H1 (cell line): Measurements from ENCODE around the gene CHAD. TPM values are rescaled to one million over a fixed set of nuclear protein-coding genes. Genes with fewer than 3 reads are reported as not detected.

Source experiments
- CTCF ChIA-PET: fragments of 300-600 bp; sonication (Branson Sonifier 250); formaldehyde crosslinking; loops from one replicate; lab custom pipeline; 2021; ENCODE audit not compliant: partially characterized antibody; lab: Charles Lee
- POLR2A ChIA-PET: fragments of 300-600 bp; sonication (Branson Sonifier 250); formaldehyde crosslinking; loops from one replicate; lab custom pipeline; 2021; ENCODE audit warnings: inconsistent platforms; ENCODE audit not compliant: partially characterized antibody; lab: Charles Lee
- DNase-seq, 2 experiments: peaks; one replicate each; pipeline versions ENCODE4 v3.0.0 to v3.0.0-alpha.2; 2010 to 2022; ENCODE audit warnings: low spot score in 2 of 2, low read depth in 1 of 2, mixed read lengths in 1 of 2
- FAIRE-seq: peaks from 2 replicates; lab custom pipeline; 2011; peaks lifted over from hg19 to GRCh38; lab: Jason Lieb, UNC
- H2AFZ ChIP-seq: 2 replicates; pipeline ENCODE4 v1.8.1; 2012; ENCODE audit warnings: low read length, inconsistent platforms
- H2AK5ac ChIP-seq: 2 replicates; pipeline ENCODE4 v1.6.1; 2013; ENCODE audit warnings: low read depth, low read length
- H2BK120ac ChIP-seq: replicated peaks from 2 replicates; pipeline ENCODE3; 2013; ENCODE audit warnings: low read depth, low read length, inconsistent platforms
- H2BK12ac ChIP-seq: 2 replicates; pipeline ENCODE4 v1.6.1; 2013; ENCODE audit warnings: low read depth, low read length
- H2BK15ac ChIP-seq: 2 replicates; pipeline ENCODE4 v1.6.1; 2013; ENCODE audit warnings: low read length
- H2BK20ac ChIP-seq: 2 replicates; pipeline ENCODE4 v1.6.1; 2013; ENCODE audit warnings: low read length
- H2BK5ac ChIP-seq: 2 replicates; pipeline ENCODE4 v1.6.1; 2013; ENCODE audit warnings: low read depth, low read length
- H3K14ac ChIP-seq: 2 replicates; pipeline ENCODE4 v1.6.1; 2013; ENCODE audit warnings: inconsistent platforms; ENCODE audit not compliant: insufficient read length
- H3K18ac ChIP-seq: 2 replicates; pipeline ENCODE4 v1.6.1; 2013; ENCODE audit warnings: low read length; ENCODE audit errors: extremely low read depth
- H3K23ac ChIP-seq: 2 replicates; pipeline ENCODE4 v1.6.1; 2013; ENCODE audit warnings: inconsistent platforms; ENCODE audit not compliant: insufficient read length
- H3K23me2 ChIP-seq: 2 replicates; pipeline ENCODE4 v1.6.1; 2013; ENCODE audit warnings: low read depth, low read length
- H3K27ac ChIP-seq: 2 replicates; pipeline ENCODE4 v1.6.1; 2011; ENCODE audit warnings: low read depth, low read length, inconsistent platforms
- H3K27me3 ChIP-seq, 4 experiments: replicated peaks in 1 of 4; 1 replicate in 1 of 4; 2 replicates in 3 of 4; pipeline versions ENCODE4 v1.6.1 to v1.8.1; 2011 to 2013; ENCODE audit warnings: low read length in 3 of 4, mild to moderate bottlenecking in 3 of 4, inconsistent platforms in 2 of 4, mixed read lengths in 2 of 4, moderate library complexity in 1 of 4; ENCODE audit not compliant: control insufficient read depth in 3 of 4, insufficient read depth in 3 of 4; ENCODE audit errors: extremely low read depth in 1 of 4
- H3K36me3 ChIP-seq, 4 experiments: 2 replicates each; pipeline versions ENCODE4 v1.6.1 to v1.8.1; 2011 to 2013; ENCODE audit warnings: mild to moderate bottlenecking in 4 of 4, low read length in 3 of 4, moderate library complexity in 2 of 4, control low read depth in 1 of 4, inconsistent platforms in 1 of 4; ENCODE audit not compliant: insufficient read depth in 4 of 4, control insufficient read depth in 2 of 4
- H3K4ac ChIP-seq: replicated peaks from 2 replicates; pipeline ENCODE3; 2013; ENCODE audit warnings: low read length, low read depth, mixed read lengths, inconsistent platforms; ENCODE audit not compliant: insufficient read length
- H3K4me1 ChIP-seq, 4 experiments: replicated peaks in 1 of 4; 1 replicate in 1 of 4; 2 replicates in 3 of 4; pipeline versions ENCODE4 v1.6.1 to v1.8.1; 2011 to 2013; ENCODE audit warnings: low read length in 3 of 4, inconsistent platforms in 2 of 4, mixed read lengths in 1 of 4; ENCODE audit not compliant: insufficient read depth in 4 of 4, control insufficient read depth in 3 of 4
- H3K4me2 ChIP-seq, 2 experiments: 2 replicates each; pipeline versions ENCODE4 v1.6.1 to v1.8.1; 2011 to 2013; ENCODE audit warnings: low read depth in 2 of 2, low read length in 2 of 2, control low read depth in 1 of 2, inconsistent platforms in 1 of 2, mild to moderate bottlenecking in 1 of 2; ENCODE audit not compliant: insufficient read depth in 1 of 2
- H3K4me3 ChIP-seq, 4 experiments: fragments of 200-600, 300-600 bp in 1 of 4; sonication (generic), shearing (Covaris generic), sonication (Bioruptor Twin) in 1 of 4; 2 replicates each; pipeline versions ENCODE4 v1.5.1 to v1.8.1; 2011 to 2016; ENCODE audit warnings: low read length in 4 of 4, low read depth in 3 of 4, control low read depth in 2 of 4, inconsistent platforms in 2 of 4, mild to moderate bottlenecking in 2 of 4, mixed read lengths in 1 of 4, moderate library complexity in 1 of 4; ENCODE audit not compliant: insufficient read depth in 2 of 4; ENCODE audit errors: extremely low read depth in 1 of 4
- H3K56ac ChIP-seq: replicated peaks from 2 replicates; pipeline ENCODE3; 2013; ENCODE audit warnings: low read depth, mild to moderate bottlenecking, mixed read lengths, low read length, inconsistent platforms; ENCODE audit not compliant: insufficient read length
- H3K79me1 ChIP-seq: 2 replicates; pipeline ENCODE4 v1.6.1; 2013; ENCODE audit warnings: low read depth, low read length, control low read depth
- H3K79me2 ChIP-seq, 2 experiments: 2 replicates each; pipeline versions ENCODE4 v1.6.1 to v1.8.1; 2012 to 2013; ENCODE audit warnings: low read length in 2 of 2, mild to moderate bottlenecking in 2 of 2, inconsistent platforms in 1 of 2; ENCODE audit not compliant: insufficient read depth in 2 of 2, control insufficient read depth in 1 of 2
- H3K9ac ChIP-seq, 4 experiments: replicated peaks in 1 of 4; 1 replicate in 1 of 4; 2 replicates in 3 of 4; pipeline versions ENCODE4 v1.6.1 to v1.8.1; 2011 to 2013; ENCODE audit warnings: low read depth in 3 of 4, low read length in 3 of 4, control low read depth in 2 of 4, mild to moderate bottlenecking in 2 of 4, moderate library complexity in 2 of 4, inconsistent platforms in 1 of 4; ENCODE audit errors: extremely low read depth in 1 of 4
- H3K9me3 ChIP-seq, 2 experiments: 2 replicates each; pipeline versions ENCODE4 v1.6.1 to v1.8.1; 2012 to 2013; ENCODE audit warnings: mild to moderate bottlenecking in 2 of 2, moderate library complexity in 2 of 2, control low read depth in 1 of 2, inconsistent platforms in 1 of 2, low read depth in 1 of 2, low read length in 1 of 2, mixed read lengths in 1 of 2; ENCODE audit not compliant: insufficient read depth in 2 of 2
- H4K20me1 ChIP-seq, 2 experiments: replicated peaks in 1 of 2; 2 replicates each; pipeline versions ENCODE3 to v1.8.1; 2011 to 2013; ENCODE audit warnings: inconsistent platforms in 2 of 2, low read length in 2 of 2, mild to moderate bottlenecking in 1 of 2; ENCODE audit not compliant: insufficient read depth in 2 of 2, control insufficient read depth in 1 of 2
- H4K5ac ChIP-seq: 2 replicates; pipeline ENCODE4 v1.6.1; 2013; ENCODE audit warnings: low read length, low read depth, mixed read lengths, inconsistent platforms; ENCODE audit not compliant: insufficient read length
- H4K8ac ChIP-seq: 2 replicates; pipeline ENCODE4 v1.8.0; 2013; ENCODE audit warnings: mild to moderate bottlenecking, moderate library complexity, low read length, inconsistent platforms; ENCODE audit not compliant: insufficient read depth; ENCODE audit errors: extremely low read depth
- H4K91ac ChIP-seq: replicated peaks from 2 replicates; pipeline ENCODE3; 2013; ENCODE audit warnings: low read length, mixed read lengths, inconsistent platforms; ENCODE audit not compliant: insufficient read length
- ASH2L ChIP-seq: fragments of 200-600, 300-600 bp; sonication (generic); IDR thresholded peaks from one replicate; pipeline ENCODE4 v1.7.1; 2017; ENCODE audit warnings: low read length
- HDAC2 ChIP-seq, 2 experiments: fragments of 300-600 bp in 1 of 2; sonication (generic) in 1 of 2; IDR thresholded peaks; 2 replicates each; pipeline ENCODE4 v1.6.1; 2011 to 2012; ENCODE audit warnings: low read depth in 2 of 2, low read length in 2 of 2, mild to moderate bottlenecking in 2 of 2, moderate library complexity in 2 of 2, borderline replicate concordance in 1 of 2, inconsistent platforms in 1 of 2
- WGBS, 2 experiments: shearing (Covaris generic) in 1 of 2; methylation state at CpG; one replicate each; pipeline versions ENCODE4 v1.1.6 to v1.1.7; 2013 to 2015; ENCODE audit warnings: low lambda C conversion rate in 2 of 2, mixed read lengths in 2 of 2, inconsistent platforms in 1 of 2, low coverage in 1 of 2, missing lambda C conversion rate in 1 of 2; ENCODE audit not compliant: insufficient replicate concordance in 2 of 2, insufficient coverage in 1 of 2, insufficient read length in 1 of 2; ENCODE audit errors: extremely low coverage in 1 of 2, missing lambda C conversion rate in 1 of 2; 5-methylcytosine and 5-hydroxymethylcytosine counted together
- polyA plus RNA-seq, 7 experiments: library from polyadenylated mRNA; depleted of rRNA in 3 of 7; stranded (reverse) in 5 of 7; unstranded in 2 of 7; fragments of >200 nt in 5 of 7; fragments of 200-250 nt in 2 of 7; gene quantifications; 1 replicate in 5 of 7; 2 replicates in 1 of 7; 4 replicates in 1 of 7; pipeline versions ENCODE4 v1.2.1 to v1.2.3, GENCODE V29; 2011 to 2013; ENCODE audit warnings: missing spikeins in 2 of 7, mixed read lengths in 2 of 7
- total RNA-seq: library from RNA; stranded (reverse); fragmentation: NEBNext Ultra II Directional; extraction: Animal tissue kit (Norgen Biotek cat#: 25700); gene quantifications from 2 replicates; pipeline ENCODE4 v1.2.1, GENCODE V29; 2021

Gene CHAD
- total and polyA plus RNA-seq, 2 of the 8 experiments (the other 6 are each of a cell fraction or from before 2014, with no cell fraction given), result 0.03 TPM; not detected in 1

GRCh38 chr17:50432125-50432762 is 36.4 kb downstream of the CHAD start:
- Histone ChIP-seq H3K14ac (no peak overlapping the region), H3K56ac (no peak overlapping the region), H3K27me3 (no peaks in the 10 kb centered on the region), H2BK12ac (no peak overlapping the region), H3K23ac (no peak overlapping the region), H4K8ac (no peak overlapping the region), H3K79me1 (no peaks in the 10 kb centered on the region), H3K4me1 (peaks cover 0 to 1% (median under 1%) of the 10 kb centered on the region in 4 experiments; a peak in 2 of 7 replicates), H3K36me3 (no peaks in the 10 kb centered on the region), H2BK5ac (no peak overlapping the region), H3K4me3 (no peak overlapping the region), H3K18ac (no peak overlapping the region), H2AK5ac (no peak overlapping the region), H3K9ac (no peak overlapping the region), H3K4me2 (no peak overlapping the region), H4K20me1 (no peaks in the 10 kb centered on the region), H3K4ac (no peak overlapping the region), H2BK120ac (no peak overlapping the region), H2BK15ac (no peak overlapping the region), H3K23me2 (no peaks in the 10 kb centered on the region), H2AFZ (no peak overlapping the region), H3K9me3 (no peaks in the 10 kb centered on the region), H4K91ac (no peak overlapping the region), H3K79me2 (no peaks in the 10 kb centered on the region), H3K27ac (no peak overlapping the region), H4K5ac (no peak overlapping the region), H2BK20ac (no peak overlapping the region)
- no peak for DNase-seq
- ChIA-PET POLR2A (interaction anchor here (0.9 to 1.2 kb wide), 3 partner anchors 9 to 85 kb away, joined by 3 read pairs; no protein-coding TSS in a partner anchor), CTCF (interaction anchor here (0.7 to 8.3 kb wide), 4 partner anchors 11 to 36 kb away, joined by 3 to 87 read pairs (median 4); partner anchors contain the start of gene LRRC59)
- WGBS, 2 experiments, result 84% methylated on average over 4 of the region's 4 CpGs; no CpG with 5 or more reads in 1 of the 2 experiments
- FAIRE-seq, result no peak
- no peak for TF ChIP-seq ASH2L
- TF ChIP-seq HDAC2 (IDR thresholded peaks at IDR 0.05; ENCODE audit: borderline replicate concordance in 1 of 2, low read depth in 2 of 2, low read length in 2 of 2), result no peak
